ENCODE data around the gene MAP1LC3B2. TPM values are rescaled to one million over a fixed set of nuclear protein-coding genes. Genes with fewer than 3 reads are reported as not detected.

Gene MAP1LC3B2
- total and polyA plus RNA-seq, 2 of the 13 experiments (the other 11 are each of a cell fraction or from before 2014, with no cell fraction given), result 0.60 to 2.2 TPM

DNA sequence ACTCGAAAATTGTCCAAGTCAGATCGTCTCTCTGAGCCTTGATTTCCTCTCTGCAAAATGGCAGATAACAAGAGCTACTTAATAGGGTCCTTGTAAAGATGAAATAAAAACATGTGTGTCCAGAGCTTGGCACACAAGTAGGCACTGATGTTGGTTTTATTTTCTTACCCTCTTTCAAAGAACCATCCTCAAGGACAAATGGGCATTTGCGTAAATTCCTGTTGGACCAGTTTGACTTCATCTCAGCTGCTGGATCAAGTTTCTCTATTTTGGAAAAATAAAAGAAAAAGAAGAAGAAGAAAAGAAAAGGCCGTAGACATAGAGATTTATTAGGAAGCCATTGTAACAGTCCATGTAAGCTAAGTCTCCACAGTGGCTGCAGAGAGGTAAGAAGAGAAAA is 47.2 kb downstream of the MAP1LC3B2 start:
- Histone ChIP-seq H3K27ac (ENCODE audit: extremely low read length, insufficient read depth, low read length) (no peak overlapping the region), H3K4me1 (ENCODE audit: insufficient read depth, low read length) (peaks cover 6% of the 10 kb centered on the region; the same call in 1 of the 2 replicates), H3K4me3 (replicated peaks in 1 of 3; ENCODE audit: insufficient read depth in 1 of 3, low read depth in 2 of 3, low read length in 3 of 3) (no peak overlapping the region), H4K20me1 (ENCODE audit: insufficient read depth, low read length) (no peaks in the 10 kb centered on the region), H3K4me2 (ENCODE audit: low read depth, low read length) (no peak overlapping the region), H3K79me2 (ENCODE audit: insufficient read depth, low read length) (no peaks in the 10 kb centered on the region), H3K27me3 (ENCODE audit: control insufficient read depth in 1 of 2, insufficient read depth in 2 of 2, low read length in 2 of 2) (peaks cover 0 to 17% of the 10 kb centered on the region in 2 experiments; a peak in 2 of 5 replicates), H3K9me3 (ENCODE audit: low read length) (no peaks in the 10 kb centered on the region), H2AFZ (ENCODE audit: low read length) (no peak overlapping the region), H3K9ac (ENCODE audit: insufficient read depth, low read depth, low read length) (no peak overlapping the region), H3K36me3 (replicated peaks in 1 of 2; ENCODE audit: control insufficient read depth in 1 of 2, insufficient read depth in 2 of 2, low read length in 2 of 2) (no peaks in the 10 kb centered on the region)
- intact Hi-C loops (cut with micrococcal nuclease; ENCODE audit: unreplicated experiment) (no loop called here), in situ Hi-C loops (cut with HindIII; ENCODE audit: extremely low pct_ligation_motif_present, low pct_unique_long_range_greater_than_20kb) (no loop called here)
- ATAC-seq (no peak), FAIRE-seq (no peak), DNase-seq (ENCODE audit: low spot score) (no peak)
- no TSS peak for BruUV-seq (replicated peaks)
- WGBS (ENCODE audit: low lambda C conversion rate), result 33% methylated on average over 4 of the region's 4 CpGs
- CTCF ChIA-PET (ENCODE audit: low intra/inter-chr PET ratio, low total read pairs), result no interaction called here
- POLR2A ChIA-PET, result no interaction called here
- TF ChIP-seq, protein P1, sequence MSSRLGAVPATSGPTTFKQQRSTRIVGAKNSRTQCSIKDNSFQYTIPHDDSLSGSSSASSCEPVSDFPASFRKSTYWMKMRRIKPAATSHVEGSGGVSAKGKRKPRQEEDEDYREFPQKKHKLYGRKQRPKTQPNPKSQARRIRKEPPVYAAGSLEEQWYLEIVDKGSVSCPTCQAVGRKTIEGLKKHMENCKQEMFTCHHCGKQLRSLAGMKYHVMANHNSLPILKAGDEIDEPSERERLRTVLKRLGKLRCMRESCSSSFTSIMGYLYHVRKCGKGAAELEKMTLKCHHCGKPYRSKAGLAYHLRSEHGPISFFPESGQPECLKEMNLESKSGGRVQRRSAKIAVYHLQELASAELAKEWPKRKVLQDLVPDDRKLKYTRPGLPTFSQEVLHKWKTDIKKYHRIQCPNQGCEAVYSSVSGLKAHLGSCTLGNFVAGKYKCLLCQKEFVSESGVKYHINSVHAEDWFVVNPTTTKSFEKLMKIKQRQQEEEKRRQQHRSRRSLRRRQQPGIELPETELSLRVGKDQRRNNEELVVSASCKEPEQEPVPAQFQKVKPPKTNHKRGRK (CRISPR knock-in tag; IDR thresholded peaks at IDR 0.05), result no peak
- TF ChIP-seq, protein P2, sequence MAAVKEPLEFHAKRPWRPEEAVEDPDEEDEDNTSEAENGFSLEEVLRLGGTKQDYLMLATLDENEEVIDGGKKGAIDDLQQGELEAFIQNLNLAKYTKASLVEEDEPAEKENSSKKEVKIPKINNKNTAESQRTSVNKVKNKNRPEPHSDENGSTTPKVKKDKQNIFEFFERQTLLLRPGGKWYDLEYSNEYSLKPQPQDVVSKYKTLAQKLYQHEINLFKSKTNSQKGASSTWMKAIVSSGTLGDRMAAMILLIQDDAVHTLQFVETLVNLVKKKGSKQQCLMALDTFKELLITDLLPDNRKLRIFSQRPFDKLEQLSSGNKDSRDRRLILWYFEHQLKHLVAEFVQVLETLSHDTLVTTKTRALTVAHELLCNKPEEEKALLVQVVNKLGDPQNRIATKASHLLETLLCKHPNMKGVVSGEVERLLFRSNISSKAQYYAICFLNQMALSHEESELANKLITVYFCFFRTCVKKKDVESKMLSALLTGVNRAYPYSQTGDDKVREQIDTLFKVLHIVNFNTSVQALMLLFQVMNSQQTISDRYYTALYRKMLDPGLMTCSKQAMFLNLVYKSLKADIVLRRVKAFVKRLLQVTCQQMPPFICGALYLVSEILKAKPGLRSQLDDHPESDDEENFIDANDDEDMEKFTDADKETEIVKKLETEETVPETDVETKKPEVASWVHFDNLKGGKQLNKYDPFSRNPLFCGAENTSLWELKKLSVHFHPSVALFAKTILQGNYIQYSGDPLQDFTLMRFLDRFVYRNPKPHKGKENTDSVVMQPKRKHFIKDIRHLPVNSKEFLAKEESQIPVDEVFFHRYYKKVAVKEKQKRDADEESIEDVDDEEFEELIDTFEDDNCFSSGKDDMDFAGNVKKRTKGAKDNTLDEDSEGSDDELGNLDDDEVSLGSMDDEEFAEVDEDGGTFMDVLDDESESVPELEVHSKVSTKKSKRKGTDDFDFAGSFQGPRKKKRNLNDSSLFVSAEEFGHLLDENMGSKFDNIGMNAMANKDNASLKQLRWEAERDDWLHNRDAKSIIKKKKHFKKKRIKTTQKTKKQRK (IDR thresholded peaks at IDR 0.05; ENCODE audit: low read length), result no peak
- TF ChIP-seq, protein P3, sequence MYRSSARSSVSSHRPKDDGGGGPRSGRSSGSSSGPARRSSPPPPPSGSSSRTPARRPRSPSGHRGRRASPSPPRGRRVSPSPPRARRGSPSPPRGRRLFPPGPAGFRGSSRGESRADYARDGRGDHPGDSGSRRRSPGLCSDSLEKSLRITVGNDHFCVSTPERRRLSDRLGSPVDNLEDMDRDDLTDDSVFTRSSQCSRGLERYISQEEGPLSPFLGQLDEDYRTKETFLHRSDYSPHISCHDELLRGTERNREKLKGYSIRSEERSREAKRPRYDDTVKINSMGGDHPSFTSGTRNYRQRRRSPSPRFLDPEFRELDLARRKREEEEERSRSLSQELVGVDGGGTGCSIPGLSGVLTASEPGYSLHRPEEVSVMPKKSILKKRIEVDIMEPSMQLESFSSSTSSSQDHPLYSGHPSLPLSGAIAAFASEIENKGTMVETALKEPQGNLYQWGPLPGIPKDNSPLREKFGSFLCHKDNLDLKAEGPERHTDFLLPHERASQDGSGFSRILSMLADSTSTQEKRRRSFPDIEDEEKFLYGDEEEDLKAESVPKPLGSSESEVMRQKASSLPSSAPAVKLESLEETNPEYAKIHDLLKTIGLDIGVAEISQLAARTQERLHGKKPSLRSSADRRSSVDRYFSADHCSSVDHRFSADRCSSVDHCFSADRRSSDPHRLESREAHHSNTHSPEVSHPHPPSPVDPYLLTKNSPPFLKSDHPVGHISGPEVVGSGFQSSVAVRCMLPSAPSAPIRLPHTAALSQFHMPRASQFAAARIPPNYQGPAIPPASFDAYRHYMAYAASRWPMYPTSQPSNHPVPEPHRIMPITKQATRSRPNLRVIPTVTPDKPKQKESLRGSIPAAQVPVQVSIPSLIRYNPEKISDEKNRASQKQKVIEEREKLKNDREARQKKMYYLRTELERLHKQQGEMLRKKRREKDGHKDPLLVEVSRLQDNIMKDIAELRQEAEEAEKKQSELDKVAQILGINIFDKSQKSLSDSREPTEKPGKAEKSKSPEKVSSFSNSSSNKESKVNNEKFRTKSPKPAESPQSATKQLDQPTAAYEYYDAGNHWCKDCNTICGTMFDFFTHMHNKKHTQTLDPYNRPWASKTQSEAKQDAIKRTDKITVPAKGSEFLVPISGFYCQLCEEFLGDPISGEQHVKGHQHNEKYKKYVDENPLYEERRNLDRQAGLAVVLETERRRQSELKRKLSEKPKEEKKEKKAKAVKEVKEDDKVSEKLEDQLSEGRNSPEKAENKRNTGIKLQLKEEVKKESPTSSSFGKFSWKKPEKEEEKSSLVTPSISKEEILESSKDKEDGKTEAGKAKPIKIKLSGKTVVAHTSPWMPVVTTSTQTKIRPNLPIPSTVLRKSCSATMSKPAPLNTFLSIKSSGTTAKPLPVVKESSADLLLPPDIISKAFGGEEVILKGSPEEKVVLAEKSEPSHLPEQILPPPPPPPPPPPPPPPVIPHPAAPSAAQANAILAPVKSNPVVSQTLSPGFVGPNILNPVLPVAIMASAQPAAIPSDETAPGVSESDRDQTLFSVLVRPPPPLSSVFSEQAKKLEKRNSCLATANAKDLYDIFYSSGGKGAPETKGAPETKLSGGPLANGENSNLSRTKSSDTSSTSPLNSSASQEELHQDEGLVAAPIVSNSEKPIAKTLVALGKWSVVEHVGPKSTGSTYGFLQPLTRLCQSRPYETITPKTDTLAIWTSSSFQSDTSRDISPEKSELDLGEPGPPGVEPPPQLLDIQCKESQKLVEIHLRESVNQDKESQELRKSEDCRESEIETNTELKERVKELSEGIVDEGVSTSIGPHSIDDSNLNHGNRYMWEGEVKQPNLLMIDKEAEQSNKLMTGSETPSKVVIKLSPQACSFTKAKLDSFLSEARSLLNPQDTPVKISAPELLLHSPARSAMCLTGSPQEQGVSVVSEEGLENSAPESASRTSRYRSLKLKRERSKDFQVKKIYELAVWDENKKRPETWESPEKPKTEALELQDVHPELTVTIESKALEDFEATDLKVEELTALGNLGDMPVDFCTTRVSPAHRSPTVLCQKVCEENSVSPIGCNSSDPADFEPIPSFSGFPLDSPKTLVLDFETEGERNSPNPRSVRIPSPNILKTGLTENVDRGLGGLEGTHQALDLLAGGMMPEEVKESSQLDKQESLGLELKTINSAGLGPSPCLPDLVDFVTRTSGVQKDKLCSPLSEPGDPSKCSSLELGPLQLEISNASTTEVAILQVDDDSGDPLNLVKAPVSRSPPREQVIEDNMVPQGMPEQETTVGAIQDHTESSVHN (CRISPR knock-in tag; IDR thresholded peaks at IDR 0.05), result no peak
- no peak for TF ChIP-seq ZNF775 (CRISPR knock-in tag; IDR thresholded peaks at IDR 0.05; ENCODE audit: borderline replicate concordance)
- TF ChIP-seq PRMT3 (CRISPR knock-in tag; IDR thresholded peaks at IDR 0.05; ENCODE audit: borderline replicate concordance, low read depth), result no peak
- TF ChIP-seq ZSCAN20 (CRISPR knock-in tag; IDR thresholded peaks at IDR 0.05; ENCODE audit: borderline replicate concordance), result no peak
- TF ChIP-seq CC2D1A (CRISPR knock-in tag; IDR thresholded peaks at IDR 0.05), result no peak
- no peak for TF ChIP-seq SMAD9 (CRISPR knock-in tag; IDR thresholded peaks at IDR 0.05)
- TF ChIP-seq SMYD3 (CRISPR knock-in tag; IDR thresholded peaks at IDR 0.05), result no peak
- TF ChIP-seq, protein P4, sequence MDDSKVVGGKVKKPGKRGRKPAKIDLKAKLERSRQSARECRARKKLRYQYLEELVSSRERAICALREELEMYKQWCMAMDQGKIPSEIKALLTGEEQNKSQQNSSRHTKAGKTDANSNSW (CRISPR knock-in tag; IDR thresholded peaks at IDR 0.05; ENCODE audit: borderline replicate concordance), result no peak
